Measurements from ENCODE around the gene KDM4C.

Gene KDM4C

GRCh38 chr9:6996061-6996854 lies 238.5 kb downstream of the KDM4C start:
- TF ChIP-seq CTCF (IDR thresholded peaks at IDR 0.05; ENCODE audit: insufficient read depth, low read length, poor library complexity, severe bottlenecking) = no peak
- Histone ChIP-seq H3K36me3 (ENCODE audit: control insufficient read depth, insufficient read depth, low read length) (peaks cover 5% of the 10 kb centered on the region), H3K4me3 (replicated peaks; ENCODE audit: low read depth, low read length) (no peak overlapping the region), H3K27me3 (replicated peaks; ENCODE audit: control insufficient read depth, insufficient read depth, low read length) (no peaks in the 10 kb centered on the region)
- no peak for DNase-seq (ENCODE audit: extremely low read depth, insufficient read length)

- Histone ChIP-seq H3K27me3 (replicated peaks; ENCODE audit: control insufficient read depth, insufficient read depth, low read length) (no peaks in the 10 kb centered on the region), H3K4me3 (replicated peaks; ENCODE audit: low read depth, low read length) (no peak overlapping the region), H3K36me3 (ENCODE audit: control insufficient read depth, insufficient read depth, low read length) (peaks cover 5% of the 10 kb centered on the region)
- no peak for DNase-seq (ENCODE audit: extremely low read depth, insufficient read length)
- no peak for TF ChIP-seq CTCF (IDR thresholded peaks at IDR 0.05; ENCODE audit: insufficient read depth, low read length, poor library complexity, severe bottlenecking)
Observed at GRCh38 chr9:6997330-6997729, 239.6 kb downstream of the KDM4C start.

- no peaks in the 10 kb centered on the region; the same call in none of the 2 replicates for H3K36me3 ChIP-seq (ENCODE audit: control insufficient read depth, insufficient read depth, low read length)
- TF ChIP-seq CTCF (IDR thresholded peaks at IDR 0.05; ENCODE audit: insufficient read depth, low read length, poor library complexity, severe bottlenecking) = no peak
- no peak for DNase-seq (ENCODE audit: extremely low read depth, insufficient read length)
- no peak overlapping the region for H3K4me3 ChIP-seq (replicated peaks; ENCODE audit: low read depth, low read length)
- H3K27me3 ChIP-seq (replicated peaks; ENCODE audit: control insufficient read depth, insufficient read depth, low read length) = no peaks in the 10 kb centered on the region
Observed at GRCh38 chr9:6999794-7000193, 242.0 kb downstream of the KDM4C start.

GRCh38 chr9:7001571-7001970 lies 243.8 kb downstream of the KDM4C start:
- no peak overlapping the region for H3K4me3 ChIP-seq (replicated peaks; ENCODE audit: low read depth, low read length)
- no peak for TF ChIP-seq CTCF (IDR thresholded peaks at IDR 0.05; ENCODE audit: insufficient read depth, low read length, poor library complexity, severe bottlenecking)
- no peaks in the 10 kb centered on the region; the same call in 1 of the 2 replicates for H3K36me3 ChIP-seq (ENCODE audit: control insufficient read depth, insufficient read depth, low read length)
- DNase-seq (ENCODE audit: extremely low read depth, insufficient read length) = no peak
- no peaks in the 10 kb centered on the region for H3K27me3 ChIP-seq (replicated peaks; ENCODE audit: control insufficient read depth, insufficient read depth, low read length)

GRCh38 chr9:7003861-7004260 lies 246.1 kb downstream of the KDM4C start:
- no peak for DNase-seq (ENCODE audit: extremely low read depth, insufficient read length)
- H3K4me3 ChIP-seq (replicated peaks; ENCODE audit: low read depth, low read length) = no peak overlapping the region
- no peaks in the 10 kb centered on the region for H3K27me3 ChIP-seq (replicated peaks; ENCODE audit: control insufficient read depth, insufficient read depth, low read length)
- peaks cover 6% of the 10 kb centered on the region for H3K36me3 ChIP-seq (ENCODE audit: control insufficient read depth, insufficient read depth, low read length)
- TF ChIP-seq CTCF (IDR thresholded peaks at IDR 0.05; ENCODE audit: insufficient read depth, low read length, poor library complexity, severe bottlenecking) = no peak

Data from GM06990 (cell line).